GM18511 (cell line): ENCODE measurements around the gene RBM42.

Experiments used
- ATAC-seq: cut with Tn5 transposase; IDR thresholded peaks from one replicate; pipeline ENCODE4 v1.9.1; 2021; ENCODE audit warnings: mild to moderate bottlenecking, moderate library complexity; ENCODE audit not compliant: unreplicated experiment

Gene RBM42

DNA sequence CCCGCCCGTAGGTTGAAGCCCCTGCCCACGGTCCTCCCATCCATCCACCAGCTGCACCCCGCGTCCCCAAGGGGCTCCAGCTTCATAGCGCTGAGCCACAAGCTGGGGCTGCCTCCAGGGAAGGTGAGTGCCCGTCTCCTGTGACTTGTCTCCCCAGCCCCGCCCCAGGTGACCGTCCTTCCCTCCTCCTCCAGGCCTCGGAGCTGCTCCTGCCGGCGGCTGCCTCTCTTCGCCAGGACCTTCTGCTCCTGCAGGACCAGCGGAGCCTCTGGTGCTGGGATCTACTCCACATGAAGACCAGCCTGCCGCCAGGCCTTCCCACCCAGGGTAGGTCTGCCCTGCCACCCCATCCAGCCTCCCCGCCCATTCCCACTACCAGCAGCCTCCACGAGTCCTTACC lies 8.8 kb upstream of the RBM42 start:
- ATAC-seq = no peak

DNA sequence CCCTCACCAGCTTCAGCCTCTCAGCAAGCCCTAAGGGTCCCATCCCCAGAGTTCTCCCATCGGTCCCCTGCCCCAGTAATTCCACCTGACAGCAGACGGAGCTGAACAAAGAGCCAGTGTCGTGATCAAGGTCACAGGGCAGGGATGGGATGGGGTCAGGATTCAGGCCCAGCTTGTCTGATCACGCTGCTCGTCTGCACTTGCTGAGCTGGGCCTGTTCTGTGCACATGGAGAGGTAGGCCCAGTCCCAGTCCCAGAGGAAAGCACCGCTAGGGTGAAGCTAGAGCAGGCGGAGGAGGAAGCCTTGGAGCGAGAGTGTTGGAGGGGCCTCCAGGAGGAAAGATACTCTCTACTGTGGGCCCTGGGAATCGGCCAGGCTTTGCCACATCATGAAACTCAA lies 7.1 kb upstream of the RBM42 start:
- ATAC-seq = no peak

DNA sequence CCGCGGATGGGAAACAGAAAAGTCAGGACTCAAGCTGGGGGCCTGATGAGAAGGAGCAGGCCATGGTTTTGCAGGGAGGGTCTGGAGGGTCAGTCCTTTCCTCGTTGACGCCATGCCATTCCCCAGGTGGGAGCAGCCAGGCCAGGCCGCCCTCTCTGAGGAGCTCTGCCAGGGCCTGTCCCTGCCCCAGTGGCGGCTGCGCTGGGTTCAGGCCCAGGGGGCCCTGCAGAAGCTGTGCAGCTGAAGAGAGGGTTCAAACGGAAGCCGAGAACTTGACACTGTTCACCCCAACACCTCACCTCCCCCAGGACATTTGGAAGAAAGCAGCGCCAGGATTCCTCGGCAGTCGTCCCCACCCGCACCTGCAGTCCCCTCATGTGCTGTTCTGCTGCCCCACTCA lies 6.1 kb upstream of the RBM42 start:
- no peak for ATAC-seq

DNA sequence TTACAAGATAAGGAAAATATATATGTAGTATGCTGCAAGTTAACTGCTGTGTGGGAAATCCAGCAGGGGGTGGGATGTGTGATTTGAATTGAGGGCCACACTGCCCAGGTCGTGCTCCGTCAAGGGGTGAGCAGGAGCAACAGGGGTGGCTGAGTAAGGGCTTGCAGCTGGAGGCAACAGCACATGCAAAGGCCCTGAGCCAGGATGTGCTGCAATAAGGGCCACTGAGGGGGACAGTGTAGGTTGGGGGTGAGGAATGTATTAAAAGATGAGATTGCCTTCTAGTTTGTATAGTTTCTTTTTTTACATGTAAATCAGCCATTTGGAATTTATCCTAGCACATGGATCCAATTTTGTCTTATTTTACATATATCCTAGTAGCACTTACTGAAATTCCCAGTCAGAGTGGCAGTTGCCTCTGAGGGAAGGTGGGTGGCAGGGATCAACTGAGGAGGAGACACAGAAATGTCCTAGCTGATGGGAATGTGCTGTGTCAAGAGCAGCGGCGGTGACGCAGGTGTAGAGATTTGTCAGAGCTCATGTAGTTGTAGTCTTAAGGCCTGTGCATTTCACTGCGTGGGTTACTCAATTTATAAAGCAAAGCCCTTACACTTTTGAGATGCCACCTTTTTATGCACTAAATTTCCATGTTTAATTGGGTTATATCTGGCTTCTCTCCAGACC lies 5.4 kb upstream of the RBM42 start:
- no peak for ATAC-seq

DNA sequence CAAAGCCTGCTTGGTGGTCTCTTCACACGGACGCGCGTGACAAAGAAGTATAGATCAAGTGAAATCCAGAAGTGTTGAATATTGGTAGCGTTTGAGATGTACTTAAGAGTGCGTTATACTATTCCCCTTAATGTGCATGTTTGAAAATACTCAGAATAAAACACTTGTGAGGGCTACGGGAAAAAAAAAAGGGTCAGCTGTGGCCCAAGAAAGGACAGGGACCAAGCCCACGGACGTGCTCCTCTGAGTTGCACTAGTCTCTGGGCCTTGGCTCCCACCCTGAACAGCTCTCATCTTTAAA lies 622 bp upstream of the RBM42 start:
- no peak for ATAC-seq

DNA sequence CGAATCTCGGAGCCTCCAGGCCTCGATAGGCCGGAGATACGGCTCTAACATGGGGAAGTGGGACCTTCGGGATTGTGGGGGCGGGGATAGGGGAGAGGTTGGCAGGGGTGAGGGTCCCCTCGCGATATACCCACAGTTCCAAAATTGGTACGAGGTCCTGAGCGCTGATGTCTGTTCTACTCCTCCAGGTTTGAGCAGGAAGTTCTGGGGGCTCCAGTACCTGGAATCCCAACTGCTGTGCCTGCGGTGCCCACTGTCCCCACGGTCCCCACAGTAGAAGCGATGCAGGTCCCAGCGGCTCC lies 447 bp downstream of the RBM42 start:
- no peak for ATAC-seq

DNA sequence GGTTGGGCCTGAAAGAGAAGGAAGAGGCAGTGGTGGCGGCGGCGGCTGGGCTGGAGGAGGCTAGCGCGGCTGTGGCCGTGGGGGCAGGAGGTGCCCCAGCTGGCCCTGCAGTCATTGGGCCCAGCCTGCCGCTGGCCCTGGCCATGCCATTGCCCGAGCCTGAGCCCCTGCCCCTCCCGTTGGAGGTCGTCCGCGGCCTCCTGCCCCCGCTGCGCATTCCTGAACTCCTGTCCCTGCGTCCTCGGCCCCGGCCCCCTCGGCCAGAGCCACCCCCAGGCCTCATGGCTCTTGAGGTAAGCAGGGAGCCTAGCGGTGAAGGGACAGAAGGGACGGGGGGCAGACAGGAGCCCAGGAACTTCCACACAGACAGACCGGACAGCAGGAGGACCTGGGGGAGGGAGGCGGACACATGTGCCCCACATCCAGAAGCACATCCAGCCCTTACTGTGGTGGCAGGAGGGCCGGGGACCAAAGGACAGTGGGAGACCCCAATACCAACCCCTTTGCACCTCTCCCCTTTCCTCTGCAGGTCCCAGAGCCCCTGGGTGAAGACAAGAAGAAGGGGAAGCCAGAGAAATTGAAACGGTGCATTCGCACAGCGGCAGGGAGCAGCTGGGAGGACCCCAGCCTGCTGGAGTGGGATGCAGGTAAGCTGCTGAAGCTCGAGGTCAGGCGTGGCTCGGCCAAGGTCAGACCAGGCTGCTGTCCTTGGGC lies 5.0 kb downstream of the RBM42 start:
- ATAC-seq = no peak

DNA sequence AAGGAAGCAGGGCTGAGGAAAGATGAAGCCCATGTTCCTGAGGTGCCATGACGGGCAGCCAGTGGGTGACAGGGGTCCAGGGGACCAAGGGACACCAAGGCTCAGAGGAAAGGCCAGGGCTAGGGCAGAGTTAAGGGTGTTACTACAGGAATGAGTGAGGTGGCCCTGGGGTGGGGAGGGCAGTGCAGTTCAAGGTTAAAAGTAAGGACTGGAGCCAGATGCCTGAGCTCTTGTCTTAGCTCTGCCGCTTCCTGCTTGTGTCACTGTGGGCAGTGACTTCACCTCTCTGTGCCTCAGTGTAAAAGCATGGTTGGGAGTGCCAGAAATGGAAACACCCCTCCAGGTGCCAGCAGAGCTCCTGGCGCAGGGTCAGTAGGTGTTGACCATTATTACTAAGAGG lies 7.8 kb downstream of the RBM42 start:
- ATAC-seq = no peak

DNA sequence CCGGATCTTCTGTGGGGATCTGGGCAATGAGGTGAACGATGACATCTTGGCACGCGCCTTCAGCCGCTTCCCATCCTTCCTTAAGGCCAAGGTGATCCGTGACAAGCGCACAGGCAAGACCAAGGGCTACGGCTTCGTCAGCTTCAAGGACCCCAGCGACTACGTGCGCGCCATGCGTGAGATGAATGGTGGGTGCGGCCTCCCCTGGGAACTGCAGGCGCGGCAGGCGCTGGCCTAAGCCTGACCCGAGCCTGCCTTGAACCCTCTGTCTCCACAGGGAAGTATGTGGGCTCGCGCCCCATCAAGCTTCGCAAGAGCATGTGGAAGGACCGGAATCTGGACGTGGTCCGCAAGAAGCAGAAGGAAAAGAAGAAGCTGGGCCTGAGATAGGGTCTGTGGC lies 8.3 kb downstream of the RBM42 start:
- no peak for ATAC-seq

DNA sequence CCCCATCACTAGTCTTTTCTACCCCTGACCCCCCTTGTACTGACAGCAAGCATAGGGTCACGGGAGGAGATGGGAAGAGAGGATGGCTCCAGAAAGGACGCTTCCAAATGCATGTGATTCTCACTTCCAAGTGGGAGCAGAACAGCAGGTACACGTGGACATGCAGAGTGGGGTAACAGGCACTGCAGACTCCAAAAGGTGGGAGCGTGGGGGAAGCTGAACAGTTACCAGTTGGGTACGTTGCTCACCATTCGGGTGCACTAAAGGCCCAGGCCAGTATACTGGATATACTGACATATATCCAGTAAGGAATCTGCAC lies 10.4 kb downstream of the RBM42 start:
- no peak for ATAC-seq

DNA sequence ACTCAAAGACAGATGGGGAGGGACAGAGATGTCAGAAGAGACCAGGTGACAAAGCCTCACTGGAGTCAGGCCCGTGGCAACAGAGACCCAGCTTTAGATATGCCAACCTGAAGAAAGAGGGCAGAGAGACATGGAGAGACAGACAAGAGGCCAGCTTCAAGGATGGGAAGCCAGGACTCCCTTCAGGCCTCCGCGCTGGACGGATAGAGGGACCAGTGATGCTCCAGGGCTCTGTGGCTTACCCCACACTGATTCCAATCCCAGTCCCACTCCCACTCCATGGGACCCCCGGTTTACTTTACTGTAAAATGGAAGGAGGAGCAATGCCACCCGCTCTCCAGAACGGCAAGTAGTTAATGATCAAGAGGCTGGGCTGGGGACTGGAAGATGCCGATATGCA lies 11.0 kb downstream of the RBM42 start:
- ATAC-seq = no peak

DNA sequence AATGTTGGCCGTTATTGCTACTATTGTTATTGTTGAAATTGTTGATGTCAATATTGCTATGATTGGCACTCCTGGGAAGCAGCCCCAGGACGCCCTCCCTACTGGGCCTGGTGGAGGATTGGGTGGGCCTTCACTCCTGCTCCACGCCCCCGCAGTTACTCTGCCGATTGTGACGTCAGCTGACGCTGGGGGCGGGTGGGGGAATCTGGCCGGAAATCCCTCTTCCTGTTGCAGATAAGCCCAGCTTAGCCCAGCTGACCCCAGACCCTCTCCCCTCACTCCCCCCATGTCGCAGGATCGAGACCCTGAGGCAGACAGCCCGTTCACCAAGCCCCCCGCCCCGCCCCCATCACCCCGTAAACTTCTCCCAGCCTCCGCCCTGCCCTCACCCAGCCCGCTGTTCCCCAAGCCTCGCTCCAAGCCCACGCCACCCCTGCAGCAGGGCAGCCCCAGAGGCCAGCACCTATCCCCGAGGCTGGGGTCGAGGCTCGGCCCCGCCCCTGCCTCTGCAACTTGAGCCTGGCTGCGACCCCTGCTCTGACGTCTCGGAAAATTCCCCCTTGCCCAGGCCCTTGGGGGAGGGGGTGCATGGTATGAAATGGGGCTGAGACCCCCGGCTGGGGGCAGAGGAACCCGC lies 12.8 kb downstream of the RBM42 start, which contains the start of gene ETV2:
Gene ETV2 (plus strand): TSS at position 231 of the 637 bp plus-strand sequence. CDS start 716 bp downstream, outside the sequence.
- ATAC-seq = no peak

DNA sequence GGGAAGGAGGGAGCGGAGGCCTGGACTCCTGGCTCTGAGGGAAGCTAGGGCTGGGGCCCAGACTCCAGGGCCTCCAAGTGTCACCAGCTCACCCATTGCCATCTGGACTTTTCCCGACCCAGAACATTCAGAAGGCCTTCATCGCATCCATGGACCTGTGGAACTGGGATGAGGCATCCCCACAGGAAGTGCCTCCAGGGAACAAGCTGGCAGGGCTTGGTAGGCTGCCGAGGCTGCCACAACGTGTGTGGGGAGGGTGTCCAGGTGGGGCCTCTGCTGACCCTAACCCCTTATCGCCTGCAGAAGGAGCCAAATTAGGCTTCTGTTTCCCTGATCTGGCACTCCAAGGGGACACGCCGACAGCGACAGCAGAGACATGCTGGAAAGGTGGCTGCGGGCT lies 13.5 kb downstream of the RBM42 start:
- no peak for ATAC-seq

DNA sequence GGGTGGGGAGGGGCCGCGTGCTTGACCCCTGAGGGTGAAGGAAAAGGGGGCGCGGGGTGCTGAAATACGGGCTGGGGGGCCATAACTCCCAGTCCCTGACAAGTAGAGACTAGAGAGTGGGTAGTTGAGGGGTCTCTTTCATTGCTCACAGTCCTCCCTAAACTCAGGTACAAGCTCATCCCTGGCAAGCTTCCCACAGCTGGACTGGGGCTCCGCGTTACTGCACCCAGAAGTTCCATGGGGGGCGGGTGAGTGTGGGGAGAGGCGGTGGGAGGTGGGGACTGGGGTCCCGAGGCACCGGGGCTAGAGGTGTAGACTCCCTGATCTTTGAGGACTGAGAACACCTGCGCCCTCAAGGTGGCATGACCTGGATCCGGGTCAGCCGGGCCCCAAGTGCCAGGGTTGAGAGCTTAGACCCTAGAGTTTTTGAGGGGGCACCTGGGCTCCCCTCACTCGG lies 14.0 kb downstream of the RBM42 start:
- no peak for ATAC-seq

DNA sequence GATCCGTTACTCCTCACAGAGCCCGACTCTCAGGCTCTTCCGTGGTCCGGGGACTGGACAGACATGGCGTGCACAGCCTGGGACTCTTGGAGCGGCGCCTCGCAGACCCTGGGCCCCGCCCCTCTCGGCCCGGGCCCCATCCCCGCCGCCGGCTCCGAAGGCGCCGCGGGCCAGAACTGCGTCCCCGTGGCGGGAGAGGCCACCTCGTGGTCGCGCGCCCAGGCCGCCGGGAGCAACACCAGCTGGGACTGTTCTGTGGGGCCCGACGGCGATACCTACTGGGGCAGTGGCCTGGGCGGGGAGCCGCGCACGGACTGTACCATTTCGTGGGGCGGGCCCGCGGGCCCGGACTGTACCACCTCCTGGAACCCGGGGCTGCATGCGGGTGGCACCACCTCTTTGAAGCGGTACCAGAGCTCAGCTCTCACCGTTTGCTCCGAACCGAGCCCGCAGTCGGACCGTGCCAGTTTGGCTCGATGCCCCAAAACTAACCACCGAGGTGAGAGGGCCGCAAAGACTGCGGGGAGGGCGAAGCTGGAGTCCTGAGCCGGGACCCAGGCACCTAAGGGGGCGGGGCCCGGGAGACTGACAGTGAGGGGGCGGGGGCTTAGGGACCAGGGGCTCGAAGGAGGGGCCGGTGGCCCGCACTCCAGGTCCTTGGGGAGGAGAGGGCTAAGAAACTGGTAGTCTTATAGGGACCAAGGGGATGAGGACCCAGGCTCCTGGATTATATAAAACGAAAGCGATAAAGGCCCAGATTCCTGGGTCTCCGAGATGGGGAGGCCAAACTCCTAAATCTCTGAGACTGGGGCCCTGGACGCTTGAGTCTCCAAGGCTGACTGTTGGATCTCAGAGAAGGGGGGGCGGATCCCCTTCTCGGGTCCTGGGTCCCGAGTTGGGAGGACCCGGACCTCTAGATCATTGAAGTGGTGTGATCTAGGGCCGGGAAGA lies 14.7 kb downstream of the RBM42 start:
- ATAC-seq = peak; percentile 47

DNA sequence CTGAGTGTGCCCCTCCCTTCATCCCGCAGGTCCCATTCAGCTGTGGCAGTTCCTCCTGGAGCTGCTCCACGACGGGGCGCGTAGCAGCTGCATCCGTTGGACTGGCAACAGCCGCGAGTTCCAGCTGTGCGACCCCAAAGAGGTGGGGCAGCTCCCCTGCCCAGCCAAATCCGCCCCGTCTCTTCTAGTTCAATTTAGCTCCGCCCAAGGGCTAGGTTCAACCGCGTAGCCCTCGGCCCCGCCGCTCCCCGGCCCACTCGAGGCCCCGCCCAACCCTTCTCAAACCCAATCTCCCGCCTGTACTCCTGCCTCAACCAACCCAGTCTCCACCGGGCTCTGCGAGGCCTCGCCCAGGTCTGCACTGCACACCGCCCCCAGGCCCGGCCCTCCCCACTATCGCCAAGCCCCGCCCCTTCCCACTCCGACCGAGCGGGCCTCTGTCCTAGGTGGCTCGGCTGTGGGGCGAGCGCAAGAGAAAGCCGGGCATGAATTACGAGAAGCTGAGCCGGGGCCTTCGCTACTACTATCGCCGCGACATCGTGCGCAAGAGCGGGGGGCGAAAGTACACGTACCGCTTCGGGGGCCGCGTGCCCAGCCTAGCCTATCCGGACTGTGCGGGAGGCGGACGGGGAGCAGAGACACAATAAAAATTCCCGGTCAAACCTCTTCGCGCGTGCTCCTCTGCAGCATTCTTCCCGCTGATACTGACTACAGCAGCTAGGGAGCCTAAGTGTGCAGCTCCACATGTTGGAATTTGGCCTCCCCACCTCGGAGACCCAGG lies 15.6 kb downstream of the RBM42 start:
- peak; percentile 75 for ATAC-seq

DNA sequence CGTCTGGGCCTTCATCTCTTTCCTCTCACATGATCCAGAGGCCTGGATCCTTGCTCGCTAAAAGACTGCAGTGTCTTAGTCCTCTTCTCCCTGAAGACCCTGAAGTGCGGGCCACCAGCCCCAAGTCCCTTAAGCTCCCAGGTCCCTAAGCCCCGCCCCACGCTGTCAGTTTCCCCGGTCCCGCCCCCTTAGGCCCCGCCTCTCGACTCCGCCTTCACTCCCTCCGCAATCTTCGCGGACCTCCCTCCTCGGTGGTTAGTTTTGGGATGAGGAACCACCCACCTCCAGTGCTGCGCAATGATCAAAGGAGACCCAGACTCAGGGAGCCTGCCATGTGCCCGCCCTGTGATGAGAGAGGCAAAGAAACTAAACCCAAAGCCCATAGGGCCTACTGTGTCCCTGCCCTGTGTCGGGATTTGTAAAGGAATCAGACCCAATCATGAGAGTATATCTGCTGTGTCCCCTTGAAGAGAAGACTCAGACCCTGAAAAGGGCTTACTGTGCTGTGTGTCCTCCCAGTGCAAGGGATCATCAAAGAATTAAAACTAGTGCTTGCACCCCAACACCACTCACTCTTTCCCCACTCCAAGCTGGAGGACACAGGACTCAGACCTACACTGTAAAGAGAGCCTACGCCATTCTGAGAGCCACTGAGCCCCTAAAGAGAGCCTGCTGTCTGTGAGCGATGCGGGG lies 16.3 kb downstream of the RBM42 start:
- ATAC-seq = no peak

DNA sequence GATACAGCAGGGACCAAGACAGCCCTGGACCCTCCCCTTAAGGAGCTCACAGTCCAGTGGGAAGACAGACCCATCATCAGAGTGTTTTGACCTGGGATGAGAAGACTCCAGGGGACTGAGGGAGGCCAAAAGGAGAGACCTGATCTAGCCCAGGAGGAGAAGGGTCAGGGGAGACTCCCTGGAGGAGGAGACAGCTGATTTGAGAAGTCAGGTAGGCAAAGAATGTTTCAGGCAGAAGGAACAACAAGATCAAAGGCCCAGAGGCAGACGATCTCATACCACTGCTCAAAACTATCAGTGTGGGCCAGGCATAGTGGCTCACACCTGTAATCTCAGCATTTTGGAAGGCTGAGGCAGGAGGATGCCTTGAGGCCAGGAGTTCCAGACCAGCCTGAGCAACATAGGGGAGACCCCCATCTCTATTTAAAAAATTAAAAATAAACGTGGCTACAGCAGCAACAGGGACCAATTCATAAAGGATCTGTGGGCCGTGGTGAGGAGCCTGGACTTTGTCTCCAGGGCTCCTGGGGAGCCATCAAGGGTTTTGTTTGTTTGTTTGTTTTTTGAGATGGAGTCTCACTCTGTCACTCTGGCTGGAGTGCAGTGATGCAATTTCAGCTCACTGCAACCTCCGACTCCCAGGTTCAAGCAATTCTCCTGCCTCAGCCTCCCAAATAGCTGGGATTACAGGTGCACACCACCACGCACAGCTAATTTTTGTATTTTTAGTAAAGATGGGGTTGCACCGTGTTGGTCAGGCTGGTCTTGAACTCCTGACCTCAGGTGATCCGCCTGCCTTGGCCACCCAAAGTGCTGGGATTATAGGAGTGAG lies 17.1 kb downstream of the RBM42 start:
- no peak for ATAC-seq
